ENCODE data around the gene PRCP.
A peak's percentile ranks its signal among the peaks of the same experiment; 100 is the strongest.

PRCP gene

DNA sequence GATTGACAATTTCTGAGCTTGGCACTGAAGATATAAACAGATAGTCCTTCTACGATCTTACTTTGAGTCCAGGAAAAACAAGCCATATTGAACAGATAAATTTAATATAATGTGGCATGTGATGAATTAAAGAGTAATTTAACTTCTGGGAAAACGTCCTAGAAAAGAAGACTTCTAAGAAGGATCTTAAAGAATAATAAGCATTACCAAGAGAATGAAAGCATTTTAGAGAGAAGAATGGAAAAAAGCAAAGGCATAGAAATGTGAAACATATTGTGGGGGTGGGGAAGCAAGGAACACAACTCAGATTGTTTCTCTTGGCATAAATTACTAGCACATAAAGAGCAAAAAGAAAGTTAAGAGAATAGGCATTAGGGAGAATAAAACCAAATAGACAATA lies 6.7 kb upstream of the PRCP start:
- no peak for DNase-seq (ENCODE audit: low read depth)

DNA sequence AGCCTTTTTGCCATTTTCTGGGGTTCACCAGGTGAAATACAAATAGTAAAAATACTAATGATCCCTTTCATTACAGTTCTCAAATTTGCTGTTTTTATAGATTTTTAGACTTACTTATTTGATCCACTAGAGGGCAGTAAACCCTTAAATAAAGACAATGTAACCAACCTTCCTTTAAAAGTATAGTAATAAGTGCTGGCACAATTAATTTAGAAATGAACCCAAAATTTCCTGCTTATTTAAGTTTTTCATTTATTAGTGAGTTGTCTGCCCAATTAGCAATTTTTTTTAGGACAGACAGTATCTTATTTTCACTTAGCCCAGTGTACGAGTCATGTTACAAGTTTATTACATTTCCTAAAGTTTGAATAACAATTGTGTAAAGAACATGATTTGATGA lies 6.0 kb upstream of the PRCP start:
- peak; percentile 21 for DNase-seq (ENCODE audit: low read depth)

DNA sequence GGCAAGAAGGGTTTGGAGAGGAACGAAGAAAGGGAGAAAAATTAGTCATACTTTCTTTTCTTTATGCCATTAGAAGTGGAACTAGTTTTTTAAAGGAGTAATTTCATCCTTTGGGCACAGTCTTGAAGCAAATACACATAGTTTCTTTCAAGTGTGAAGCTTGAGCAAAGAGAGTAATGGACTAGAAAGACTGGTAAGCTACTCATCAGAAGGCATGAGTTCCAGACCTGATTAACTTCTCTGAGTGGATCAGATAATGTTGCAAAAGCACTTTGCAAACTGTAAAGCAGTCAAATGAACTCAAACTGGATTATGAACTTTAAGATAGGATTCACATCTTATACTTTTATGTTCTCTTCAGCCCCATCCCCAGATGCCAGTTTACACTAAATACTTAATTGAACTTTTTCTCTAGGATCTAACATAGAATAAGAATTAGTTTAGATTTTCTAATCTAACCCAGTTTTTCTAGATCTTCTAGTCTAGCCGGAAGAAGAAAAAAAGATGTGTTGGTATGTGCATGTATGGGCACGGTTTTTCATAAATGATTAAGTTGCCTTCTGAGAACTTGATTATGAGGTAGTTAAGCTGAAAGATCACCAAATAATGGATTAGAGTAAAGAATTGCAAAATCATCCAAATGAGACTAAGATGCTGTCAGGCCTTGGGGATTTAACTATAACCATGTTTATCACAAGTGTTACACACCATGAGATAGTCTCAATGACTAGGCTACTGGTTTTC lies 3.8 kb upstream of the PRCP start:
- DNase-seq (ENCODE audit: low read depth) = no peak

- DNase-seq (ENCODE audit: low read depth) = no peak
Observed at GRCh38 chr11:82902880-82903279, 2.6 kb upstream of the PRCP start.

DNA sequence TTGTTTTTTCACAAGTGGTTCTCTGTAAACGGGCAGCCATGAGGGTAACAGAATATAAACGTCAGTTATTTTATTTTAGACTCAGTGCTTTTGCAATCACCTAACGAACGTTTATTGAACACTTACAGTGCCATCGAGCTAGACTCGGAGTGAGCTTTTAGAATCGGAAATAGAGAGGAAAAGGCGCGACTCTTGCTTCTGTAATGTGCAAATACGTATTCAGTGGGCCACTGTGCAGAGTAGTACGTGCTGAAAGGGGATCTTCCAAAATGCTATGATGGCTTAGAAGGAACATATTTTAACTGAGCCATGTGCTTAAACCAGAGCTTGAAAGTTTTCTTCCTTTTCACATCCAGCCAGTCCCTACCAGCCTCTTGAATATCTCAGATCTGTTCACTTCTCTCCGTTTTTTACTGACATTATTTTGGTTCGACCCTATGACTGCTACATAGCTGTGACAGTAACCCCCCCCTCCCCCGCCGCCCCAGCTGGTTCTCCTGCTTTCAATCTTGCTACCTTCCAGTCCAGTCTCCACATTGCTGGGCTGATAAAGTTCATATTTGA lies 1.8 kb upstream of the PRCP start:
- no peak for DNase-seq (ENCODE audit: low read depth)

DNA sequence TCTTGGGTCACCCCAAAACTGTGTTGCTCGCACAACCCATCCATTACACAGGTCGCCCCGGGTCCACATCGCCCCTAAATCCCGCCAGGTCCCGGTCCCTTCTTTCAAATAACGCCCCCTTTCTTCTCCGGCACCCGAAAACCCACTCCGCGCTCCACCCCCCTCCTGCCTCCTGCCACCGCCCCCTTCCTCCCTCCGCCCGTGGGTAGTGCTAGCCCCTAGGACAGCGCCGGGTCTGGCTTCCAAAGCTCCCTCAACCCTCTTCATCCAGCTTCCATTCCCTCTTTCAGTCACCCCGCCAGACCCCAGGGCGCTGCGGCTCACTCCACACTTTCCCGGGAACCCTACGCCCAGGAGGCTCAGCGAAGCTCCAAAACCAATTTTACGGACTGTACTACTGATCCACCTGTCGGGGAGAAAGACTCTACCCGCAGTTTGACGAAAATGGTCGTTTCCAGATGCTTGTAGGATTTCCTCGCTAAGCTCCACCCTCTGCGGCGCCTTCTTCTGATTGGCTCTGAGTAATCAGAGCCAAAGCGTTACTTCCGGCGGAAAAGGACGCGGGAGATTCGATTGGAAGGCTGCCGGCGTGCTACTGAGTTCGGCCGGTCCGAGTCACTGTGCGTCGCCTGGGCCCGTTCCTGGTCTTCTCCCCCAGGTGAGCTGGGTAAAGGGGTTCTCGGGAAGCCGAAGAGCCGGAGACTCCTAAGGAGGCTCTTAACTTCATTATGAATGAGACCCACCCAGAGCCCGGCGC lies 1.1 kb upstream of the PRCP start, which contains the start of gene DDIAS:
Gene DDIAS, plus strand, starts transcription at position 572 of the 757 bp plus-strand sequence. CDS start 13,003 bp downstream, outside the sequence.
- peak; percentile 95 for DNase-seq (ENCODE audit: low read depth)

DNA sequence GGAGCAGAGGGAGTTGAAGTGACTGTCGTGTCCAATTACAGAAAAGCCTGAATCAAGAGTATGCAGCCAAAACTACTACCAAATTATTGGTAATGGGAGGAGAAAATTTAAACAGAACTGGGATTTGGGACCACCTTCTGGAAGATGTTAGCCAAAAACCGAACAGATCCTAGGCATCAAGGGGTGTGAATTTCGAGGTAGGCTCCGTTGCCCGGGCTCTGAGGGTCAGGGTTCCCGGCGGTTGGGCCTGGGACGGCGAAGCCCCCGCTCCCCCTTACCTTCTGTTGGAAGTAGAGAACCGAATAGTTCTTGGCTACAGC lies 313 bp downstream of the PRCP start:
- DNase-seq (ENCODE audit: low read depth) = no peak

DNA sequence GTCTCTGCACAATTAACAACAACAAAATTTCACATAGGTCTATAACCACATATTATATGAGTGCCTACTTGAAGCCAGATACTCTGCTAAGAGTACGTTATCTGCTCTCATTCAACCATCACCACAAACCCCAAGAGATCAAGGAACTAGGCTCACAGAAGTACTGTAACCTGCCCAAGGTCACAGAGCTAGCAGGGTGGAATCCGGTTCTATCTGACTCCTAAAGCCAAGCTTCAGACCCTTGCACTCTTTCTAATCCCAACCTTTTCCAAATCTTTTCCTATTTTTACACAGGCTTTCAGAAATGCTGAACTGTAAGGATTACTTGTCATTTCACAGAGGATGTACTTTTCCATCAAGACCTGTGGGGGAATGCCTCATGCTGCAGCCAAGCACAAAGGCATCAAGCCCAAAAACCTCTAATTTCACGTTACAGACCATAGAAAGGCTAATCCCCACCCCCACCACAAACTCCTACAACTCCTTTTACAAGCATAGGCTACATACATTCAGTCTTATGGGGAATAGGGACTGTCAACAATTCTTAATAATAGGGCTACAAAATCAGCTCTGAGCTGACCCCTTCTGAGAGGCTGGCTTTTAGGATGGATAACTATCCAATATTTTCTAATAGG lies 927 bp downstream of the PRCP start:
- no peak for DNase-seq (ENCODE audit: low read depth)

- no peak for DNase-seq (ENCODE audit: low read depth)
Observed at GRCh38 chr11:82898241-82898640, 2.0 kb downstream of the PRCP start.

- DNase-seq (ENCODE audit: low read depth) = no peak
Observed at GRCh38 chr11:82896183-82896582, 4.0 kb downstream of the PRCP start.

- DNase-seq (ENCODE audit: low read depth) = no peak
Observed at GRCh38 chr11:82895437-82896091, 4.7 kb downstream of the PRCP start.

- no peak for DNase-seq (ENCODE audit: low read depth)
Observed at GRCh38 chr11:82892611-82893169, 7.5 kb downstream of the PRCP start.

GRCh38 chr11:82890936-82891335 lies 9.3 kb downstream of the PRCP start:
- DNase-seq (ENCODE audit: low read depth) = no peak

DNA sequence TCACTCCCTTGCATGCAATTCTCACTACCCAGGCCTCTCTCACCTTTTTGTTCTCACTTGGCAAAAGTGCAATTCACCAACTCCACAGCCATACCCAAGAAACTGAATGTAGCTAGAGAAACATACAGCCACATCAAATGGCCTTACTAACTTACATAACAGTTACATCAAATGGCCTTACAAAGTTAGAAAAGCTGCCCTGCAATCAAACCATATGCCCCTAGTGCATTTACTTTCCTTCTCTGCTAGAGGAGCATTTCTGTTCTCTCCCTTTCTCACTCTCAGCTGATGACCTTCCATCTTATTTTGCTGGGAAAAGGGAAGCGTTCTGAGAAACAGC lies 10.3 kb downstream of the PRCP start:
- DNase-seq (ENCODE audit: low read depth) = no peak

DNA sequence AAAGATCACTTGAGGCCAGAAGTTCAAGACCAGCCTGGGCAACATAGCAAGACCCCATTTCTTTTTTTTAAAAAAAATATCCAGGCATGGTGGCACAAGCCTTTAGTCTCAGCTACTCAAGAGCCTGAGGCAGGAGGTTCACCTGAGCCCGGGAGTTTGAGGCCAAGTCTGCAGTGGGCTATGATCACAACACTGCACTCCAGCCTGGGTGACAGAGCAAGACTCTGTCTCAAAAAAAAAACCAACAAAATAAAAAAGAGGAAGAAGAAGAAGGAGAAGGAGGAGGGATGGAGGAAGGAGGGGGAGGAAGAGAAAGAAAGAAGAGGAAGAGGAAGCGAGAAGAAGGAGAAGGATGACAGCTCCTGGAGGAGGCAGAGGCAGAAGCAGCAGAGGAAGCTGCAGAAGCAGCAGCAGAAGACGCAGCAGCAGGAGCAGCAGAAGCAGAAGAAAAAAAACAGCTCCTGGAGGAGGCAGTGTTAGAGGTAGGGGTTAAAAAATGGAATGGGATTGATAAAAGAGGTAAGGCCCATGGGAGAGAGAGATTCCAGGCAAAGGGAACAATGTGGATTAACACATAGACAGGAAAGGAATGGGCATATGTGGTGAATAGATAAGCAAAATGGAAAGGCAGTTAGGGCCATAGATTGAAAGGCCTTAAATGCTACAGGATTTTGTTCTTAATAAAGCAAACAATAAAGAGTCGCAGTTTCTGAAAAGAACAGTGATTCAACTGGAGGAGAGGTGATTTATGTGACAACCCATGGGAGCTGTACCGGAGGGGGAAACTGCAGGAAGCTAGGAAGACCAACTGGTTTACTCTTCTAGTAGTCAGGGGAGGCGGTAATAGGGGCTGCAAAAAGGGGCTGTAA lies 10.9 kb downstream of the PRCP start:
- no peak for DNase-seq (ENCODE audit: low read depth)

- no peak for DNase-seq (ENCODE audit: low read depth)
Observed at GRCh38 chr11:82883853-82884252, 16.4 kb downstream of the PRCP start.

GRCh38 chr11:82874646-82875523 lies 25.3 kb downstream of the PRCP start:
- no peak for DNase-seq (ENCODE audit: low read depth)

GRCh38 chr11:82873919-82874333 lies 26.3 kb downstream of the PRCP start:
- no peak for DNase-seq (ENCODE audit: low read depth)

DNA sequence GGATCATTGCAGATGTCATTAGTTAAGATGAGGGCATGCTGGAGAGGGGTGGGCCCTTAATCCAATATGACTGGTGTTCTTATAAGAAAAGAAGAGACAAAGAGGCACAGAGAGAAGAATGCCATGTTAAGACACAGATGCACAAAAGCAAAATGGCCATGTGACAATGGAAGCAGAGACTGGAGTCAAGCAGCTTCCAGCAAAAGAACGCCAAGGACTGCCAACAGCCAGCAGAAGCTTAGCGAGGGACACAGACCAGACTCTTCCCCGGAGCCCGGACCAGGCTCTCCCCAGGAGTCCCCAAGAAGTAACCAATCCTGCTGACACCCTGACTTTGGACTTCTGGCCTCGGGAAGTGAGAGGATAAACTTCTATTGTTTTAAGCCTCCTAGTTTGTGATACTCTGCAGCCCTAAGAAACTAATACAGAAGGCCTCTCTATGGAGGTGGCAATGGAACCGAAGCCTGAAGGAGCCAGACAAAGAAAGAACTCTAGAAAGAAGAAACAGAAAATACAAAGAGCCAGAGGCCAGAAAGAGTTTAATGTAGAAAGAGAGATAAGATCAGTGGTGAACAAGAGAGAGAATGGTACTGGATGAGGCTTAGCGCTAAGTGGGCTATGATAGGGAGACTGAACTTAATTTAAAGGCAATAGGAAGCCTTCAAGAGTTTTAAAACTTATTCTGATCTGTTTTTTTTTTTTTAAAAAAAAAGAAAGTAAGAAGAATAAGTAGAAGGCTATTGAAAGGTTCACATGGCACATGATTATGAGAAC lies 27.7 kb downstream of the PRCP start:
- DNase-seq (ENCODE audit: low read depth) = no peak

Data from fibroblast of gingiva (primary cell).